Esophagus muscularis mucosa (tissue), 4 donors: Measurements from ENCODE around the gene RNGTT. TPM values are rescaled to one million over a fixed set of nuclear protein-coding genes. Genes with fewer than 3 reads are reported as not detected.

Experiments
- DNase-seq: peaks from one replicate; pipeline ENCODE4 v3.0.0-alpha.2; 2017; ENCODE audit errors: extremely low spot score
- H3K27ac ChIP-seq, 4 donors: fragments of 200-600 bp; sonication (generic); replicated peaks in 1 of 4; 1 replicate in 3 of 4; 2 replicates in 1 of 4; pipeline ENCODE4 v1.5.1; 2016 to 2019; ENCODE audit warnings: mild to moderate bottlenecking in 1 of 4
- H3K27me3 ChIP-seq, 4 donors: fragments of 200-600 bp; sonication (generic); one replicate each; pipeline versions ENCODE4 v1.5.1 to v1.6.0; 2016 to 2019
- H3K36me3 ChIP-seq, 4 donors: fragments of 200-600 bp; sonication (generic); one replicate each; pipeline ENCODE4 v1.5.1; 2016 to 2019
- H3K4me1 ChIP-seq, 4 donors: fragments of 200-600 bp; sonication (generic); one replicate each; pipeline ENCODE4 v1.5.1; 2016 to 2019
- H3K4me3 ChIP-seq, 4 donors: fragments of 200-600 bp; sonication (generic); 1 replicate in 2 of 4; 2 replicates in 2 of 4; pipeline ENCODE4 v1.5.1; 2016 to 2019; ENCODE audit warnings: mild to moderate bottlenecking in 4 of 4, moderate library complexity in 1 of 4
- H3K9me3 ChIP-seq, 4 donors: fragments of 200-600 bp; sonication (generic); 1 replicate in 3 of 4; 2 replicates in 1 of 4; pipeline ENCODE4 v1.5.1; 2016 to 2019
- CTCF ChIP-seq, 3 experiments: fragments of 200-600 bp in 2 of 3; fragments of 450-650 bp in 1 of 3; sonication (generic) in 2 of 3; IDR thresholded peaks; one replicate each; pipeline ENCODE4 v1.5.1; 2017 to 2019; ENCODE audit warnings: antibody characterized with exemption in 3 of 3, mild to moderate bottlenecking in 2 of 3, moderate library complexity in 1 of 3
- EP300 ChIP-seq: sonication (generic); formaldehyde crosslinking; IDR thresholded peaks from one replicate; pipeline ENCODE4 v1.6.1; 2017; ENCODE audit warnings: antibody characterized with exemption
- POLR2A ChIP-seq: fragments of 450-650 bp; IDR thresholded peaks from one replicate; pipeline ENCODE4 v1.6.1; 2017; ENCODE audit warnings: antibody characterized with exemption, moderate library complexity, mild to moderate bottlenecking, low read depth
- POLR2AphosphoS5 ChIP-seq, 2 donors: sonication (generic); formaldehyde crosslinking; IDR thresholded peaks; one replicate each; pipeline ENCODE4 v1.6.1; 2017; ENCODE audit warnings: antibody characterized with exemption in 2 of 2
- WGBS: methylation state at CpG from one replicate; pipeline ENCODE4 v1.1.5; 2018; 5-methylcytosine and 5-hydroxymethylcytosine counted together
- intact Hi-C: fragments of 100-400 bp; cut with DNase I; formaldehyde crosslinking; loops from one replicate; pipeline ENCODE4 v1.15.1; 2023
- small RNA-seq, 3 donors: library from RNA; depleted of rRNA; stranded (forward); fragments of <200 nt; gene quantifications; one replicate each; pipeline ENCODE3, GENCODE V24; 2016
- total RNA-seq, 4 donors: library from RNA; depleted of rRNA; stranded (reverse); fragments of >200 nt; gene quantifications; one replicate each; pipeline versions ENCODE4 v1.1.0 to v1.2.1, GENCODE V29; 2016

RNGTT gene
- total RNA-seq, 4 donors from 2014 or later, result 10.7 to 13.9 (median 12.0) TPM

- H3K27ac ChIP-seq, result peak overlapping the region in 3 of 4 donors; percentile 8 to 42 (median 13)
- H3K4me3 ChIP-seq, result no peak overlapping the region
- DNase-seq, result no peak
- TF ChIP-seq EP300 (no peak), CTCF (IDR thresholded peaks at IDR 0.05) (no peak), POLR2AphosphoS5 (IDR thresholded peaks at IDR 0.05) (no peak), POLR2A (no peak)
- no peaks in the 10 kb centered on the region for H3K27me3 ChIP-seq
- intact Hi-C loops, result no loop called here
- no peaks in the 10 kb centered on the region for H3K36me3 ChIP-seq
- WGBS, result 21% methylated on average over 1 of the region's 1 CpG
- no peaks in the 10 kb centered on the region for H3K9me3 ChIP-seq
- H3K4me1 ChIP-seq, result peaks cover 5 to 16% (median 14%) of the 10 kb centered on the region in 4 donors
These were observed 401.5 kb downstream of the RNGTT start for GRCh38 chr6:88561954-88562315.

- no peak for DNase-seq
- Histone ChIP-seq H3K4me1 (peaks cover 5 to 16% (median 14%) of the 10 kb centered on the region in 4 donors), H3K9me3 (no peaks in the 10 kb centered on the region), H3K27me3 (no peaks in the 10 kb centered on the region), H3K4me3 (no peak overlapping the region), H3K36me3 (no peaks in the 10 kb centered on the region), H3K27ac (peak overlapping the region in 3 of 4 donors; percentile 8 to 42 (median 13))
- TF ChIP-seq POLR2AphosphoS5 (IDR thresholded peaks at IDR 0.05) (no peak), POLR2A (no peak), EP300 (no peak), CTCF (IDR thresholded peaks at IDR 0.05) (no peak)
- 36% methylated on average over 10 of the region's 10 CpGs for WGBS
- intact Hi-C loops, result no loop called here
These were observed 402.1 kb downstream of the RNGTT start for GRCh38 chr6:88561034-88561953.

Small RNA genes within 50 kb of the gene (small RNA-seq; reads per million reads assigned to genes)
- gene AL079342.1, result 0 reads per million in 3 donors
- gene RF00045, result 0 reads per million in 3 donors

Other genes starting within 250 kb of the RNGTT start
- 100 to 1,000 TPM; 285 to 486 (median 315) TPM for gene PNRC1, start 117.1 kb upstream of the RNGTT start, total RNA-seq
- gene SRSF12, start 154.5 kb upstream of the RNGTT start, total RNA-seq, result 1 to 10 TPM in 2 of 4 donors, under 1 TPM in 1, not detected in 1; 0.97 to 2.0 (median 1.2) TPM
- gene PM20D2, start 182.4 kb upstream of the RNGTT start, total RNA-seq, result 10 to 100 TPM; 14.5 to 27.6 (median 23.7) TPM